ENCODE data around the gene INTS12. TPM values are rescaled to one million over a fixed set of nuclear protein-coding genes. Genes with fewer than 3 reads are reported as not detected.
A peak's percentile ranks its signal among the peaks of the same experiment; 100 is the strongest.
"Not testable (repeated sequence)": the region's sequence is repeated elsewhere in the genome, so short reads cannot be mapped to it uniquely, and the experiment has no call there.

INTS12 gene
- total RNA-seq, 2 experiments from 2014 or later = 21.6 to 24.1 TPM

DNA sequence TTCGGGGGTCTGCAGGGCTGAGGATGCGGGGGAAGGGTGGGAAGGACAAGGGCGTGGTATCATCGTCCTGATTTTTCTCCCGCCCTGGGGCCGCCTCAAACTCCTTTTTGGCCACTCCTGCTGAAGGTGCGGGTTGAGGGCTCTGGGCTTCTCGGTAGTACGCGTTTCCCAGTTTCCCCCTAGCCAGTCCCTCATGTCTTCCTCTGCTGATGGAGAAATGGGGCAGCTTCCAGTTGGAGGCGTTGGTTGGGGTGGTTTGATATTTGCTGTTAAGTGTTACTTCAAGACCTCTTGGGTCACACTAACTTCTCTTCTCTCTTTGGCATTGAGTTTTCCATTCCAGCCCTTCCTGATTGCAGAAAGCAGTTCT lies 577 bp upstream of the INTS12 start:
- POLR2A ChIA-PET = interaction anchor here (1.1 kb wide), 1 partner anchor 236 kb away, joined by 3 read pairs; no protein-coding TSS in a partner anchor

DNA sequence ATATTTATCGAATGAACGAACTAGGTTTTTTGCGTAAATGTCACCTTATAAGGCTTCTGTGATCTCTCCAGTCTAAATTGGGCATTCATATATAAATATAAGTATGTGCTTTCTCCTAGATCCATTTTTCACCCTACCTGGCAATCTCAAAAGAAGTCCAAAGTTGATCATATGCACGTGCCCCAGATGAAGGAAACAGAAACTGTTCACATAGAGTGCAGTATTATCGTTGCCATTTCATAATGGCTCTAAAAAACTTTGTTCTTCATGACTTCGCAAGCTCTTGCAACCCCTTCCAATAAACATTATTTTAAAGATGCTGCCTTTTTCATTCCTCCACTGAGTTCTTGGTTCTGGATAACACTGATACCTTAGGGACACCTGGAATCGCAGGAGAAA lies 708 bp downstream of the INTS12 start:
- Mint-ChIP-seq H3K4me3 (peak overlapping the region; percentile 96), H3K27ac (peak overlapping the region; percentile 94), H3K4me1 (ENCODE audit: low read depth) (peaks cover 23% of the 10 kb centered on the region), H3K27me3 (no peaks in the 10 kb centered on the region), H3K9me3 (no peaks in the 10 kb centered on the region), H3K36me3 (ENCODE audit: low read depth) (peaks cover 9% of the 10 kb centered on the region)
- intact Hi-C loops (cut with micrococcal nuclease) = no loop called here
- TF ChIP-seq, protein P1, sequence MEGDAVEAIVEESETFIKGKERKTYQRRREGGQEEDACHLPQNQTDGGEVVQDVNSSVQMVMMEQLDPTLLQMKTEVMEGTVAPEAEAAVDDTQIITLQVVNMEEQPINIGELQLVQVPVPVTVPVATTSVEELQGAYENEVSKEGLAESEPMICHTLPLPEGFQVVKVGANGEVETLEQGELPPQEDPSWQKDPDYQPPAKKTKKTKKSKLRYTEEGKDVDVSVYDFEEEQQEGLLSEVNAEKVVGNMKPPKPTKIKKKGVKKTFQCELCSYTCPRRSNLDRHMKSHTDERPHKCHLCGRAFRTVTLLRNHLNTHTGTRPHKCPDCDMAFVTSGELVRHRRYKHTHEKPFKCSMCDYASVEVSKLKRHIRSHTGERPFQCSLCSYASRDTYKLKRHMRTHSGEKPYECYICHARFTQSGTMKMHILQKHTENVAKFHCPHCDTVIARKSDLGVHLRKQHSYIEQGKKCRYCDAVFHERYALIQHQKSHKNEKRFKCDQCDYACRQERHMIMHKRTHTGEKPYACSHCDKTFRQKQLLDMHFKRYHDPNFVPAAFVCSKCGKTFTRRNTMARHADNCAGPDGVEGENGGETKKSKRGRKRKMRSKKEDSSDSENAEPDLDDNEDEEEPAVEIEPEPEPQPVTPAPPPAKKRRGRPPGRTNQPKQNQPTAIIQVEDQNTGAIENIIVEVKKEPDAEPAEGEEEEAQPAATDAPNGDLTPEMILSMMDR (IDR thresholded peaks at IDR 0.05) = no peak
- DNase-seq (no peak), ATAC-seq (no peak)
- POLR2A ChIA-PET = interaction anchor here (0.9 to 1.1 kb wide), 3 partner anchors 21 to 235 kb away, joined by 3 to 5 read pairs (median 3); no protein-coding TSS in a partner anchor
- CTCF ChIA-PET = interaction anchor here (1.5 kb wide), 1 partner anchor 234 kb away, joined by 5 read pairs; the partner anchor contains the start of gene PPA2

More for the DNA sequence above, 577 bp upstream of the INTS12 start:
- H3K27me3 Mint-ChIP-seq = no peaks in the 10 kb centered on the region
- peaks cover 23% of the 10 kb centered on the region for H3K4me1 Mint-ChIP-seq (ENCODE audit: low read depth)
- DNase-seq (peak; percentile 15), ATAC-seq (peak; percentile 15)
- CTCF ChIA-PET = interaction anchor here (1.5 kb wide), 1 partner anchor 235 kb away, joined by 5 read pairs; the partner anchor contains the start of gene PPA2
- H3K27ac Mint-ChIP-seq = peak overlapping the region; percentile 94
- no peaks in the 10 kb centered on the region for H3K9me3 Mint-ChIP-seq
- TF ChIP-seq, protein P1 (IDR thresholded peaks at IDR 0.05) = no peak
- intact Hi-C loops (cut with micrococcal nuclease) = no loop called here
- H3K36me3 Mint-ChIP-seq (ENCODE audit: low read depth) = peaks cover 9% of the 10 kb centered on the region
- H3K4me3 Mint-ChIP-seq = peak overlapping the region; percentile 96

DNA sequence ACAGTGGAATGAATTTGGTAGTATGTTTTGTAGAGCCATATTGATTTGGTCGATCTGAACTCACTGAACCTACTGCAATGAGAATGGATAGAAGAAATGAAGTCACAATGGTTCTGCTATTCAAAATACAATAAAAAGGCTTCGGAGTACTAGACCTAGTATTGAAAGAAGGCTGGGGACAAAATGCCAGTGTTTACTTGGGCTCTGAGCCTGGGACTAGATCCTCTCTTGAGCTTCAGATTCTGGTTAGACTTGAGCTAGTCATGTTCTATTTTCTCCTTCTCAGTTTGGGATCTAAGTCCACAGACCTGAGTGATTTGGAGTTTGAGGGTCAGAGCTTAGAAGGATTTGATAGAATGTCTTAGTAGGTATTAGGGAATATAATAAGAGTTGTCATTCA lies 9.9 kb downstream of the INTS12 start:
- Mint-ChIP-seq H3K9me3 (no peaks in the 10 kb centered on the region), H3K27ac (no peak overlapping the region), H3K36me3 (ENCODE audit: low read depth) (peaks cover 18% of the 10 kb centered on the region), H3K4me1 (ENCODE audit: low read depth) (peaks cover 5% of the 10 kb centered on the region), H3K4me3 (no peak overlapping the region), H3K27me3 (no peaks in the 10 kb centered on the region)
- intact Hi-C loops (cut with micrococcal nuclease) = no loop called here
- no peak for DNase-seq
- TF ChIP-seq, protein P1 (IDR thresholded peaks at IDR 0.05) = no peak
- ChIA-PET POLR2A (interaction anchor here (0.6 kb wide), 1 partner anchor 85 kb away, joined by 3 read pairs; no protein-coding TSS in a partner anchor), CTCF (no interaction called here)
- ATAC-seq = no peak

DNA sequence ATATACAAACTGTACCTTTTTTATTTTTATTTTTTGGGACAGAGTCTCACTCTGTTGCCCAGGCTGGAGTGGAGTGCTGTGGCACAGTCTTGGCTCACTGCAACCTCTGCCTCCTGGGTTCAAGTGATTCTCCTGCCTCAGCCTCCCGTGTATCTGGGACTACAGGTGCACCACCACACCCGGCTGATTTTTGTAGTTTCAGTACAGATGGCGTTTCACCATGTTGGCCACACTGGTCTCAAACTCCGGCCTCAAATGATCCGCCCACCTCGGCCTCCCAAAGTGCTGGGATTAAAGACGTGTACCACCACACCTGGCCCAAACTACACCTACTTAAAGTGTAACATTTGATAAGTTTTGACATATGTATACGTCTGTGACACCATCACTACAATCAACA lies 12.7 kb downstream of the INTS12 start:
- POLR2A ChIA-PET; H3K27ac Mint-ChIP-seq; H3K27me3 Mint-ChIP-seq; H3K4me1 Mint-ChIP-seq (ENCODE audit: low read depth); ATAC-seq; DNase-seq; H3K9me3 Mint-ChIP-seq; intact Hi-C loops (cut with micrococcal nuclease); CTCF ChIA-PET; H3K4me3 Mint-ChIP-seq: not testable (repeated sequence)
- H3K36me3 Mint-ChIP-seq (ENCODE audit: low read depth) = peaks cover 27% of the 10 kb centered on the region

DNA sequence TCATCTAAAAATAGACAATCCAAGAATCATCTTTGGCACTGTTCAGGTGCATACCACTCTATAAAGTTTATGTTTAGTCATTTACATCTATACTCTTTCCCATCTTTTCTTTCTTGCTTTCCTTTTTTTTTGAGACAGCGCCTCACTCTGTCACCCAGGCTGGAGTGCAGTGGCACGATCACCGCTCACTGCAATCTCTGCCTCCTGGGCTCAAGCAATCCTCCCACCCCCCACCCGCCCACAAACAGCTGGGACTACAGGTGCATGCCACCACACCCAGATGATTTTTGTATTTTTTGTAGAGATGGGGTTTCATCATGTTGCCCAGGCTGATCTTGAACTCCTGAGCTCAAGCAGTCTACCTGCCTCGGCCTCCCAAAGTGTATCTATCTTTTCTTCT lies 13.7 kb downstream of the INTS12 start:
- H3K4me3 Mint-ChIP-seq; CTCF ChIA-PET; H3K9me3 Mint-ChIP-seq; H3K27me3 Mint-ChIP-seq; H3K27ac Mint-ChIP-seq; H3K4me1 Mint-ChIP-seq (ENCODE audit: low read depth); ATAC-seq; intact Hi-C loops (cut with micrococcal nuclease); DNase-seq; POLR2A ChIA-PET: not testable (repeated sequence)
- H3K36me3 Mint-ChIP-seq (ENCODE audit: low read depth) = peaks cover 34% of the 10 kb centered on the region

DNA sequence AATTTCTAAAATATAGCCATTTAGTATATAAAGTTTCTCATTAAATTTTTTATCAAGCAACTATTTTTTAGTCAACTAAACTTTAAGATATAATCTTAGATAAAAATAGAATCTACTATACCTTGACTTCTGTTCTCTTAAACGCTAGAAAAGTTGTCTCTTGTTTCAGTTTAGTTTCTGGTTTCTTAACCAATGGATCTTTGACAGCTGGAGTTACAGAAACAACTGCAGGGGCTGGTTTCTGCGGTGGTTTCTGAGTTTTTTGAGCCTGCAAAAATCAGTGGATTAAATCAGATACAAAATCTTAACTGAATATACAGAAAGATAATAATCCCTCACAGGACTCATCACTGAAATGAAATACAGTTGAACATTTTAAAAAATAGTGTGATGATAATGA lies 21.9 kb downstream of the INTS12 start:
- intact Hi-C loops (cut with micrococcal nuclease) = no loop called here
- ChIA-PET CTCF (no interaction called here), POLR2A (interaction anchor here (1.0 kb wide), 1 partner anchor 21 kb away, joined by 5 read pairs; no protein-coding TSS in a partner anchor)
- ATAC-seq (no peak), DNase-seq (no peak)
- no peak overlapping the region for H3K27ac Mint-ChIP-seq
- TF ChIP-seq, protein P1 (IDR thresholded peaks at IDR 0.05) = no peak
- H3K9me3 Mint-ChIP-seq = no peaks in the 10 kb centered on the region
- H3K36me3 Mint-ChIP-seq (ENCODE audit: low read depth) = peaks cover 32% of the 10 kb centered on the region
- H3K27me3 Mint-ChIP-seq = no peaks in the 10 kb centered on the region
- H3K4me3 Mint-ChIP-seq = no peak overlapping the region
- no peaks in the 10 kb centered on the region for H3K4me1 Mint-ChIP-seq (ENCODE audit: low read depth)

Measured in activated CD8-positive, alpha-beta T cell treated with anti-CD3 and anti-CD28 coated beads for 36 hours (primary cell).